Measurements from ENCODE around the gene PKHD1. TPM values are rescaled to one million over a fixed set of nuclear protein-coding genes. Genes with fewer than 3 reads are reported as not detected.

Gene PKHD1
- total and polyA plus RNA-seq, 2 of the 8 experiments (the other 6 are each of a cell fraction or from before 2014, with no cell fraction given), result 0.06 to 0.09 TPM

- TF ChIP-seq RXRA (IDR thresholded peaks at IDR 0.05; ENCODE audit: insufficient read depth, low read depth, low read length) (no peak), TCF12 (IDR thresholded peaks at IDR 0.05; ENCODE audit: low read depth, low read length) (no peak)
Measured at GRCh38 chr6:51812231-51812630, 275.2 kb downstream of the PKHD1 start (continued).

All from H1 (cell line).